Daoy (cell line): ENCODE measurements around the gene TBL3. TPM values are rescaled to one million over a fixed set of nuclear protein-coding genes. Genes with fewer than 3 reads are reported as not detected.
"Not testable (repeated sequence)": the region's sequence is repeated elsewhere in the genome, so short reads cannot be mapped to it uniquely, and the experiment has no call there.

Experiments used
- DNase-seq: peaks from one replicate; pipeline ENCODE4 v3.0.0-alpha.2; 2015; ENCODE audit warnings: low read depth
- total RNA-seq: library from RNA; depleted of rRNA; stranded (reverse); fragments of >200 nt; shearing (Covaris generic); gene quantifications from 2 replicates; pipeline ENCODE4 v1.2.3, GENCODE V29; 2014

Gene TBL3
- total RNA-seq, 1 experiment from 2014 or later: 49.5 TPM

GRCh38 chr16:1942810-1943726 is 28.8 kb upstream of the TBL3 start, which contains the start of gene MSRB1:
MSRB1 (minus strand) TSS chr16:1943199; CDS start chr16:1943156, 43 bp downstream.
- DNase-seq: peak; percentile 99

GRCh38 chr16:1944612-1945199 is 27.1 kb upstream of the TBL3 start:
- no peak for DNase-seq

GRCh38 chr16:1945559-1946391 is 26.1 kb upstream of the TBL3 start:
- no peak for DNase-seq

GRCh38 chr16:1946495-1947368 is 25.1 kb upstream of the TBL3 start:
- no peak for DNase-seq

- no peak for DNase-seq
Observed at GRCh38 chr16:1947369-1947670, 24.5 kb upstream of the TBL3 start.

- DNase-seq: no peak
Observed at GRCh38 chr16:1949507-1949906, 22.3 kb upstream of the TBL3 start.

- no peak for DNase-seq
Observed at GRCh38 chr16:1950047-1950446, 21.8 kb upstream of the TBL3 start.

- DNase-seq: no peak
Observed at GRCh38 chr16:1950559-1950958, 21.3 kb upstream of the TBL3 start.

- DNase-seq: no peak
Observed at GRCh38 chr16:1953734-1954133, 18.1 kb upstream of the TBL3 start.

GRCh38 chr16:1957434-1958142 is 14.3 kb upstream of the TBL3 start:
- not testable (repeated sequence) for DNase-seq

GRCh38 chr16:1958143-1958491 is 13.7 kb upstream of the TBL3 start:
- DNase-seq: not testable (repeated sequence)

GRCh38 chr16:1958715-1959268 is 13.1 kb upstream of the TBL3 start:
- DNase-seq: no peak

- peak; percentile 91 for DNase-seq
Observed at GRCh38 chr16:1959269-1960039, 12.4 kb upstream of the TBL3 start, which contains the start of gene NDUFB10. NDUFB10 (plus strand) TSS chr16:1959538; CDS start chr16:1959625, 87 bp downstream.

- DNase-seq: peak; percentile 57
Observed at GRCh38 chr16:1960665-1961630, 10.9 kb upstream of the TBL3 start.

GRCh38 chr16:1961651-1962067 is 10.2 kb upstream of the TBL3 start:
- DNase-seq: no peak

GRCh38 chr16:1962161-1963153 is 9.4 kb upstream of the TBL3 start:
- DNase-seq: not testable (repeated sequence)
